ENCODE data around the gene KIAA2012.

KIAA2012 gene

DNA sequence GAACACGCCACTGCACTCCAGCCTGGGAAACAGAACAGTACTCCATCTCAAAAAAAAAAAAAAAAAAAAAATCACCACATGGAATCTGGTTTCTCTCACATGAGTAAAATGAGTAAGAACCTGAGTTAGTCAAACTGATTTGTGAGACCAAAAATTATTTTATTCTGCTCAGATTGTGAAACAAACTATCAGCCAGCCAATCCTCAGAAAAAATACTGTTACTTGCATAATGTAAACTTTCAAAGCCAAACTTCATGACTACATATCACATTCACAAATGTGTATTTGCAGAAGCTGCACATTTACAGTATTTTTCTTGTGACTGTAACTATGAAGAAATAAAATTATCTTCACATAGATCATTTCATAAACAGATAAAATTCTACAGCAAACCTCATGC lies 142.1 kb downstream of the KIAA2012 start:
- H3K4me3 ChIP-seq (replicated peaks; ENCODE audit: insufficient read depth, low read length), result no peak overlapping the region
- H3K27ac ChIP-seq (replicated peaks), result no peak overlapping the region
- DNase-seq (ENCODE audit: low read depth in 1 of 2, low spot score in 1 of 2), result no peak
- TF ChIP-seq GABPA (IDR thresholded peaks at IDR 0.05; ENCODE audit: low read depth), result no peak
- TF ChIP-seq SPI1 (IDR thresholded peaks at IDR 0.05; ENCODE audit: borderline replicate concordance, low read depth), result no peak
- no peak for TF ChIP-seq CTCF (IDR thresholded peaks at IDR 0.05; ENCODE audit: insufficient read depth, low read length)
- TF ChIP-seq REST (IDR thresholded peaks at IDR 0.05; ENCODE audit: insufficient replicate concordance, low read depth), result no peak
- TF ChIP-seq POLR2AphosphoS5 (IDR thresholded peaks at IDR 0.05; ENCODE audit: low read depth), result no peak
- no peaks in the 10 kb centered on the region for H3K27me3 ChIP-seq (ENCODE audit: insufficient read depth, poor library complexity, severe bottlenecking)

GRCh38 chr2:202221873-202222272 lies 148.8 kb downstream of the KIAA2012 start:
- H3K27ac ChIP-seq (replicated peaks), result no peak overlapping the region

GRCh38 chr2:202237787-202238233 lies 164.8 kb downstream of the KIAA2012 start:
- H3K27ac ChIP-seq (replicated peaks), result peak overlapping the region; percentile 79
- peak in 1 of 2 experiments; percentile 29 for DNase-seq (ENCODE audit: low read depth in 1 of 2, low spot score in 1 of 2)

More at GRCh38 chr2:202221873-202222272, 148.8 kb downstream of the KIAA2012 start:
- no peak for DNase-seq (ENCODE audit: low read depth in 1 of 2, low spot score in 1 of 2)
- Histone ChIP-seq H3K4me3 (replicated peaks; ENCODE audit: insufficient read depth, low read length) (no peak overlapping the region), H3K27me3 (ENCODE audit: insufficient read depth, poor library complexity, severe bottlenecking) (no peaks in the 10 kb centered on the region)
- no peak for TF ChIP-seq GABPA (IDR thresholded peaks at IDR 0.05; ENCODE audit: low read depth)

More at GRCh38 chr2:202237787-202238233, 164.8 kb downstream of the KIAA2012 start:
- Histone ChIP-seq H3K27me3 (ENCODE audit: insufficient read depth, poor library complexity, severe bottlenecking) (no peaks in the 10 kb centered on the region), H3K4me3 (replicated peaks; ENCODE audit: insufficient read depth, low read length) (peak overlapping the region; percentile 98)
- no peak for TF ChIP-seq CTCF (IDR thresholded peaks at IDR 0.05; ENCODE audit: insufficient read depth, low read length)
- TF ChIP-seq REST (IDR thresholded peaks at IDR 0.05; ENCODE audit: insufficient replicate concordance, low read depth), result no peak
- TF ChIP-seq SPI1 (IDR thresholded peaks at IDR 0.05; ENCODE audit: borderline replicate concordance, low read depth), result no peak
- no peak for TF ChIP-seq GABPA (IDR thresholded peaks at IDR 0.05; ENCODE audit: low read depth)
- no peak for TF ChIP-seq POLR2AphosphoS5 (IDR thresholded peaks at IDR 0.05; ENCODE audit: low read depth)

Data from HL-60 (cell line).